GM18868 (cell line): ENCODE measurements around the gene SEMA5A.

Experiments
- ATAC-seq: cut with Tn5 transposase; IDR thresholded peaks from one replicate; pipeline ENCODE4 v1.9.1; 2021; ENCODE audit warnings: mild to moderate bottlenecking, moderate library complexity; ENCODE audit not compliant: unreplicated experiment

SEMA5A gene

GRCh38 chr5:9239626-9240025 lies 306.2 kb downstream of the SEMA5A start:
- ATAC-seq: no peak

GRCh38 chr5:9239071-9239470 lies 306.8 kb downstream of the SEMA5A start:
- ATAC-seq: no peak

- ATAC-seq: no peak
These were observed 312.2 kb downstream of the SEMA5A start for GRCh38 chr5:9233712-9234111.

- no peak for ATAC-seq
These were observed 312.8 kb downstream of the SEMA5A start for GRCh38 chr5:9233035-9233434.

- ATAC-seq: no peak
These were observed 314.0 kb downstream of the SEMA5A start for GRCh38 chr5:9231842-9232241.

GRCh38 chr5:9230355-9230754 lies 315.5 kb downstream of the SEMA5A start:
- ATAC-seq: no peak

GRCh38 chr5:9226016-9226536 lies 319.8 kb downstream of the SEMA5A start:
- no peak for ATAC-seq

- no peak for ATAC-seq
These were observed 323.6 kb downstream of the SEMA5A start for GRCh38 chr5:9222054-9222976.

- no peak for ATAC-seq
These were observed 327.5 kb downstream of the SEMA5A start for GRCh38 chr5:9218358-9218757.

GRCh38 chr5:9212605-9213004 lies 333.3 kb downstream of the SEMA5A start:
- ATAC-seq: no peak

- no peak for ATAC-seq
These were observed 335.9 kb downstream of the SEMA5A start for GRCh38 chr5:9209846-9210492.

- ATAC-seq: peak; percentile 83
These were observed 338.0 kb downstream of the SEMA5A start for GRCh38 chr5:9207817-9208418.

- no peak for ATAC-seq
These were observed 343.2 kb downstream of the SEMA5A start for GRCh38 chr5:9202636-9203035.

- no peak for ATAC-seq
These were observed 344.1 kb downstream of the SEMA5A start for GRCh38 chr5:9201761-9202160.

- no peak for ATAC-seq
These were observed 344.9 kb downstream of the SEMA5A start for GRCh38 chr5:9201011-9201410.

- no peak for ATAC-seq
These were observed 347.5 kb downstream of the SEMA5A start for GRCh38 chr5:9198394-9198793.

- ATAC-seq: peak; percentile 96
These were observed 348.0 kb downstream of the SEMA5A start for GRCh38 chr5:9197881-9198260.

- no peak for ATAC-seq
These were observed 349.3 kb downstream of the SEMA5A start for GRCh38 chr5:9196403-9197227.

- no peak for ATAC-seq
These were observed 351.4 kb downstream of the SEMA5A start for GRCh38 chr5:9194509-9194908.

- no peak for ATAC-seq
These were observed 353.6 kb downstream of the SEMA5A start for GRCh38 chr5:9192266-9192665.

GRCh38 chr5:9189681-9190080 lies 356.2 kb downstream of the SEMA5A start:
- no peak for ATAC-seq
